Measurements from ENCODE around the gene FGD2.

DNA sequence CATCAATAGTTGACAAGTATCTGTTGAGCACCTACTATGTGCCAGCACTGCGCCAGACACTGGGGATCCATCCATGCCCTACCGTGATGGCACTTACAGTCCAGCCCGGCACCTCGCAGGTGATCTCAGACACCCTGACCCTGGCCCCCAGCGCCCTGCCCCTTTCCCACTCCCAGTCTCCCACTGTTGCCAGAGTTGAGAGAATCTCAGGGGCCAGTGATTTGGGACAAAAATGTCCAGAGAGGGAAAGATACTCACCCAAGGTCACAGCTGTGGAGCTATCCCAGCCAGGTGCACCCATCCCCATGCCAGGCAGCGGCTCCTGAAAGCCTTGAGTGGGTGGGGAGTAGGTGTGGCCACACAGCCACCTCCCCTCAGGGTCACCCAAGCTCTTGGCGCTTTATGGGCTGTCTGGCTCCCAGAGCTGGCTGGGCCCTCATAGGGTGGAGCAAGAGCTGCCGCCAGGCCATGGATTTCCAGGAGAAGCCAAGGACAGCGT is 47.6 kb upstream of the FGD2 start:
- TF ChIP-seq, protein P1, sequence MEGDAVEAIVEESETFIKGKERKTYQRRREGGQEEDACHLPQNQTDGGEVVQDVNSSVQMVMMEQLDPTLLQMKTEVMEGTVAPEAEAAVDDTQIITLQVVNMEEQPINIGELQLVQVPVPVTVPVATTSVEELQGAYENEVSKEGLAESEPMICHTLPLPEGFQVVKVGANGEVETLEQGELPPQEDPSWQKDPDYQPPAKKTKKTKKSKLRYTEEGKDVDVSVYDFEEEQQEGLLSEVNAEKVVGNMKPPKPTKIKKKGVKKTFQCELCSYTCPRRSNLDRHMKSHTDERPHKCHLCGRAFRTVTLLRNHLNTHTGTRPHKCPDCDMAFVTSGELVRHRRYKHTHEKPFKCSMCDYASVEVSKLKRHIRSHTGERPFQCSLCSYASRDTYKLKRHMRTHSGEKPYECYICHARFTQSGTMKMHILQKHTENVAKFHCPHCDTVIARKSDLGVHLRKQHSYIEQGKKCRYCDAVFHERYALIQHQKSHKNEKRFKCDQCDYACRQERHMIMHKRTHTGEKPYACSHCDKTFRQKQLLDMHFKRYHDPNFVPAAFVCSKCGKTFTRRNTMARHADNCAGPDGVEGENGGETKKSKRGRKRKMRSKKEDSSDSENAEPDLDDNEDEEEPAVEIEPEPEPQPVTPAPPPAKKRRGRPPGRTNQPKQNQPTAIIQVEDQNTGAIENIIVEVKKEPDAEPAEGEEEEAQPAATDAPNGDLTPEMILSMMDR (IDR thresholded peaks at IDR 0.05; ENCODE audit: low read depth, low read length, poor library complexity, severe bottlenecking): no peak
- no peak for TF ChIP-seq EZH2phosphoT487 (IDR thresholded peaks at IDR 0.05; ENCODE audit: borderline replicate concordance, low read length)
